ENCODE data around the gene INAFM1. TPM values are rescaled to one million over a fixed set of nuclear protein-coding genes. Genes with fewer than 3 reads are reported as not detected.

INAFM1 gene
- total and polyA plus RNA-seq, 8 donors: 10.6 to 37.7 (median 15.6) TPM

DNA sequence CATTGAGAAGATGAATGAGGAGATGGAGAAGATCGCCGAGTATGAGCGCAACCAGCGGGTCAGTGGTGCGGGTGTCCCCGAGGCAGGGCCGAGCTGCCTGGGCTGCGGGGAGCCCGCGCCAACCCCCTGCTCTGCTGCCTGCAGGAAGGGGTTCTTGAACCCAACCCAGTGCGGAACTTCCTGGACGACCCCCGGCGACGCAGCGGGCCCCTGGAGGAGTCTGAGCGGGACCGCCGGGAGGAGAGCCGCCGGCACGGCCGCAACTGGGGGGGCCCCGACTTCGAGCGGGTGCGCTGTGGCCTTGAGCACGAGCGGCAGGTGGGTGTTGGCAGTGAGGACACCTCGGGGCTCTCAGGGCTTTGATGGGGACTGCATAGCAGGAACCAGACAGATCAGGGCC, 10.1 kb upstream of the INAFM1 start:
- no peak overlapping the region for H3K27ac ChIP-seq
- no peak overlapping the region for H3K4me3 ChIP-seq
- no peaks in the 10 kb centered on the region for H3K27me3 ChIP-seq
- H3K9me3 ChIP-seq: no peaks in the 10 kb centered on the region
- TF ChIP-seq CTCF (IDR thresholded peaks at IDR 0.05): no peak
- WGBS, 2 donors: 84 to 87% methylated on average over 30 of the region's 30 CpGs
- H3K4me1 ChIP-seq: peaks cover 6 to 13% (median 8%) of the 10 kb centered on the region in 3 donors
- DNase-seq (peak in 3 of 6 donors; percentile 54 to 78 (median 64)), ATAC-seq (no peak), FAIRE-seq (no peak)
- H3K36me3 ChIP-seq: peaks cover 0 to 40% (median 25%) of the 10 kb centered on the region in 3 donors
- intact Hi-C loops (cut with DNase I): no loop called here

DNA sequence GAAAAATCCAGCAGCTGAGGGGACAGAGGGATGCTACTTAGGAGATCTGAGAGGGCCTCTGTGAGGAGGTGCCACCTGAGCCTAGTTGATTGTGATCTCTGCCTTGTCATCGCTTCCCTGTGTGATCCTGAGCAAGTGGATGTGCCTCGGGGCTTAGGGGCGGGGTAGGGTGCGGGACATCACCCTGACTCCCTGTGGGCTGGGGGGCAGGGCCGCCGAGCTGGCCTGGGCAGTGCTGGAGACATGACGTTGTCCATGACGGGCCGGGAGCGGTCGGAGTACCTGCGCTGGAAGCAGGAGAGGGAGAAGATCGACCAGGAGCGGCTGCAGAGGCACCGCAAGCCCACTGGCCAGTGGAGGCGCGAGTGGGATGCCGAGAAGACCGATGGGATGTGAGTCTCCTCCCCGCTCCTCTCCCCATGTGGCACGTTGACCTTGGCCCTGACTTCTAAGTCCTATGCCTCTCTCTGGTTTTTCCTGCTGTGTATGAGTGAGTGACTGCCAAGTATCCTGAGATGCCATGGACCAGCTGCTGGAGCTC, 8.2 kb upstream of the INAFM1 start:
- Histone ChIP-seq H3K4me1 (peaks cover 5 to 8% (median 7%) of the 10 kb centered on the region in 3 donors), H3K36me3 (peaks cover 0 to 51% (median 30%) of the 10 kb centered on the region in 3 donors), H3K4me3 (no peak overlapping the region), H3K27me3 (no peaks in the 10 kb centered on the region), H3K9me3 (no peaks in the 10 kb centered on the region), H3K27ac (no peak overlapping the region)
- no peak for TF ChIP-seq CTCF (IDR thresholded peaks at IDR 0.05)
- no peak for FAIRE-seq
- 88 to 92% methylated on average over 20 to 21 of the region's 21 CpGs for WGBS, 2 donors
- intact Hi-C loops (cut with DNase I): no loop called here
- peak in 2 of 6 donors; percentile 55 to 69 for DNase-seq
- no peak for ATAC-seq

GRCh38 chr19:47267350-47267759, 7.3 kb upstream of the INAFM1 start:
- Histone ChIP-seq H3K4me3 (no peak overlapping the region), H3K27me3 (no peaks in the 10 kb centered on the region), H3K27ac (no peak overlapping the region), H3K4me1 (peaks cover 6 to 8% (median 7%) of the 10 kb centered on the region in 3 donors), H3K9me3 (no peaks in the 10 kb centered on the region), H3K36me3 (peaks cover 0 to 51% (median 30%) of the 10 kb centered on the region in 3 donors)
- FAIRE-seq: no peak
- TF ChIP-seq CTCF (IDR thresholded peaks at IDR 0.05): no peak
- ATAC-seq: peak; percentile 28 to 72 (median 52)
- intact Hi-C loops (cut with DNase I): no loop called here
- 50 to 63% methylated on average over 14 of the region's 14 CpGs for WGBS, 2 donors
- DNase-seq: peak in 5 of 6 donors; percentile 51 to 86 (median 69)

DNA sequence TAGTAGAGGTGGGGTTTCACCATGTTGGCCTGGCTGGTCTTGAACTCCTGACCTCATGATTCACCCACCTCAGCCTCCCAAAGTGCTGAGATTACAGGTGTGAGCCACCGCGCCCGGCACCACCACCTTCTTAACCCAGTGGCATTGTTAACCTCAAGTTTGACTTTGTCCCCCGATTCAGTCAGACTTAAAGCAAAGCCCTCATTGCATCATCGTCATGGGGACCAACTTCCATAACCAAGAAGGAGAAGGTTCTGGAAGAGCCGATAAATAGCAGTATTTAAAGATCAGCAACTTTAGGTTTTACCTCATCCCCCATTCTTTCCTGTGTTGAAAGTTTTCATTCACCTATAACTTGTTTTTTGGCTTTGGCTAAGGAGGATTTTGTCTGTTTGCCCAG, 6.7 kb upstream of the INAFM1 start:
- FAIRE-seq (no peak), DNase-seq (no peak), ATAC-seq (no peak)
- Histone ChIP-seq H3K4me1 (peaks cover 3 to 9% (median 5%) of the 10 kb centered on the region in 3 donors), H3K27me3 (no peaks in the 10 kb centered on the region), H3K36me3 (peaks cover 0 to 51% (median 30%) of the 10 kb centered on the region in 3 donors), H3K4me3 (no peak overlapping the region), H3K9me3 (no peaks in the 10 kb centered on the region), H3K27ac (no peak overlapping the region)
- intact Hi-C loops (cut with DNase I): no loop called here
- 82 to 91% methylated on average over 6 of the region's 6 CpGs for WGBS, 2 donors
- TF ChIP-seq CTCF (IDR thresholded peaks at IDR 0.05): no peak

GRCh38 chr19:47269596-47269995, 5.1 kb upstream of the INAFM1 start:
- H3K36me3 ChIP-seq: peaks cover 0 to 44% (median 30%) of the 10 kb centered on the region in 3 donors
- ATAC-seq: no peak

More at GRCh38 chr19:47269596-47269995, 5.1 kb upstream of the INAFM1 start:
- 85 to 88% methylated on average over 7 of the region's 7 CpGs for WGBS, 2 donors
- Histone ChIP-seq H3K4me3 (no peak overlapping the region), H3K9me3 (no peaks in the 10 kb centered on the region), H3K4me1 (peaks cover 0 to 7% (median 0%) of the 10 kb centered on the region in 3 donors), H3K27ac (no peak overlapping the region), H3K27me3 (no peaks in the 10 kb centered on the region)
- intact Hi-C loops (cut with DNase I): no loop called here
- FAIRE-seq (no peak), DNase-seq (no peak)
- TF ChIP-seq CTCF (IDR thresholded peaks at IDR 0.05): no peak

All from pancreas (tissue), 10 donors.